GM12874 (cell line): ENCODE results near the gene TMEM175.

Source experiments
- CTCF ChIP-seq: IDR thresholded peaks from 2 replicates; pipeline ENCODE4 v1.5.1; 2011; ENCODE audit warnings: low read depth, mild to moderate bottlenecking, control low read depth, low read length, moderate library complexity; ENCODE audit not compliant: insufficient read depth

The TMEM175 gene

GRCh38 chr4:887034-887763 lies 45.1 kb upstream of the TMEM175 start:
- TF ChIP-seq CTCF, result no peak

- no peak for TF ChIP-seq CTCF
Observed at GRCh38 chr4:888029-888428, 44.2 kb upstream of the TMEM175 start.

GRCh38 chr4:889516-889915 lies 42.7 kb upstream of the TMEM175 start:
- TF ChIP-seq CTCF, result no peak

GRCh38 chr4:890036-890695 lies 42.1 kb upstream of the TMEM175 start:
- no peak for TF ChIP-seq CTCF

GRCh38 chr4:891747-892146 lies 40.5 kb upstream of the TMEM175 start:
- TF ChIP-seq CTCF, result no peak

GRCh38 chr4:892780-893179 lies 39.5 kb upstream of the TMEM175 start:
- no peak for TF ChIP-seq CTCF

- TF ChIP-seq CTCF, result no peak
Observed at GRCh38 chr4:893276-893994, 38.8 kb upstream of the TMEM175 start.
